Ammon's horn (tissue), 1 donor: Measurements from ENCODE around the gene OR8K3.

Experiments
- DNase-seq: peaks from one replicate; pipeline ENCODE4 v3.0.0-alpha.2; 2016; ENCODE audit warnings: low spot score

Gene OR8K3

DNA sequence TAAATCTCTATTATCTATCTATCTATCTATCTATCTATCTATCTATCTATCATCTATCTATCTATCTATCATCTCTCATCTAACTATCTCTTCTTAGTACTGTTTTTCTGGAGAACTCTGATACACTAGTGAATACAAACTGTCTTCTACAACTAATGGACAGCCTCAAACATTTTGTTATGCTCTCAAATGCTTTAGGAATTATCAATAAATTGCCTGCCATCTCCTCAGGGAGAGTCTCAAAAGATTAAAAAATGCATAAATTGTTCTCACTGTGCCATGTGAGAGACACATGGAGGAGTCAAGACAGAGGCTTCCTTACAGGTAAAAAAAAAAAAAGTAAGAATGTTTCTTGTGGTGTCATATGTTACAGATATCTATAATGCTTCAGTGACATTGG, at the start of gene OR8K3:
TSS of gene OR8K3 (plus strand) at position 301 of the 400 bp plus-strand sequence. CDS start 3,163 bp downstream, outside the sequence.
- no peak for DNase-seq

DNA sequence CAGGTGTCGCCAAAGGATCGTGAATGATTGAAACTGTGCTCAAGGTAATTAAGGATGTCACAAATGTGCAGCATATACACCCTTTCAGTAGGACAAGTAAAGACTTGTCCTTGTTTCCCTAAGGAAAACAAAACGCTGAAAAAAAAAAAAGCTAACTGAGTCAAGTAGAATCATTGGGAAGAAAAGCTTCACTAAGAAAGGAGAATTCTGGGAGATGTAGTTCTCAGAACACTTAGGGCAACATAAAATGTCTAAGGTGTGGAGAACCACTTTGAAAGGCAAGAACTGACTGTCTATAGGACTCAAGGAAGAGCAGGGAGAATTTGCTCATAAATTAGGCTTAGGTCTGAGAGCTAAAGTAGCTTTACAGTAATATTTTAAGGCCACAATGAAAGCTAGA, 43.9 kb upstream of the OR8K3 start:
- no peak for DNase-seq

DNA sequence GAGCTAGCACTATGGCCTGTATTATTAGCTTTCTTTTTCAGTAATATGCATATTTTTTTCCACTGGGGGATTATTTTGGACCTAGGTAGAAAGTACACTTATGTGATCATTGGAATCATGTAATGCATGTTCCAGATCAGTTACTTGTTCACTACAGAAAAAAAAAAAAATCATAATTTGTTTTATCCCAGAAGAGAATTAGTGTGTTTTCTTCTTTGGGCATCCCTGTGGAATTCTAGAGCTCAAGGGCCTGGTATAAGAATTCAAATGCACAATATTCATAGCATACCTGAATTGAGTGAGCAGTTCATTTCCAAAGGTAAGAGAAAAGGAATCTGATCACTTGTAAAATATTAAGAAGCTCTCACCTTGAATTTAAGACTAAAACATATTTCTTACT, 41.1 kb upstream of the OR8K3 start, which contains the start of gene OR5T1:
TSS of gene OR5T1 (plus strand) at position 301 of the 400 bp plus-strand sequence. CDS start 1,485 bp downstream, outside the sequence.
- DNase-seq, result no peak

DNA sequence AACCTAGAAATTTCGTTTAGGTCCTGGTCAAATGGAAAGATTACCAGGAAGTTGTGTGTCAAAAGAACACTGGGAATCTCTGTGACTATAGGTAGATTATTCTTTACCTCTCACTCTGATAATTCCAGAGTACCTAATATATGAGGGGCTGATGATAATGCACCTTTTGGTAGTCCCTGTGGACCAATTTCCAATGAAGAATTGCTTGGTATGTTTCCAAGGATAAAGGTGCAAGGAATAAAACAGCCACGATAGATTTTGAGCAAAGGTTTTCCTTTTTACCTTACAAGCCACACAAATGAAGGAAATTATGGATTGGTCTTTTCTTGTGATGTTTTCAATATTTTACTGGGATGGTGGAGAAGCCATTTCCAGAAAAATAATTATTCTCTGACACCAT, 22.8 kb upstream of the OR8K3 start, which contains the start of gene OR8H1:
TSS of gene OR8H1 (minus strand) at position 101 of the 400 bp plus-strand sequence. CDS start 1,192 bp downstream, outside the sequence.
- DNase-seq, result no peak

DNA sequence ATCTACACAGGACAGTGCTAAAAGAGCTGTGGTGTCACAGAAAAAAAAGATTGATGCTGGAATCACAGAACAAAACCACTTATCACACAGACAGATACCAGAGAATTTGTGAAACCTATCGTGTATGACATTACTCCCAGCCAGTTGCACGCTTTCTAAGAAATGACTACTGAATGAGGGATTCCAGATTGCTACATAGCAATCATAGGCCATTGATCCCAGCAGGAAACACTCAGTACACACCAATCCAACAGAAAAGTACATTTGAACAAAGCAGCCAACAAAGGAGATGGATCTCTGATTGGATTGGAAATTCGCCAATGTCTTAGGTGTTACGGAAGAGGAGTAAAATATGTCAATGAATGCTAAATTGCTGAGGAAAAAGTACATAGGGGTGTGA, 18.0 kb upstream of the OR8K3 start:
- DNase-seq, result no peak

DNA sequence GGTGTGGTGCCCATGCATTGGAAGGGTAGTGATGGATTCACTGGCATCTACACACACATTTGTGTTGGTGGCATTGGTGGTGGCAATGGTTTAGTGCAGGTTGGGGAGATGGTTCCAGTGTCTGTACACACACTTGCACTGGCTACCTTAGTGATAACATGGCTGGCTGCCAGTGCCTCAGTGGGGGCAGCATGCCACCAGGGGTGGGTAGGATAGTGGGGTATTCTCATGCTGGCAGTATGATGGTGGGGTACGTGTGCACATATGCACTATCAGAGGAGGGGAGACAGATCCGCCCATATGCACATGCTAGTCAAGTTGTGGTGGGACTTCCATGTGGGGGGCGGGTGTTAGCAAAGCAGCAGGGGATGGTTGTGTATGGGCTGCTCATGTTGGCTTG, 7.1 kb upstream of the OR8K3 start:
- DNase-seq, result no peak

DNA sequence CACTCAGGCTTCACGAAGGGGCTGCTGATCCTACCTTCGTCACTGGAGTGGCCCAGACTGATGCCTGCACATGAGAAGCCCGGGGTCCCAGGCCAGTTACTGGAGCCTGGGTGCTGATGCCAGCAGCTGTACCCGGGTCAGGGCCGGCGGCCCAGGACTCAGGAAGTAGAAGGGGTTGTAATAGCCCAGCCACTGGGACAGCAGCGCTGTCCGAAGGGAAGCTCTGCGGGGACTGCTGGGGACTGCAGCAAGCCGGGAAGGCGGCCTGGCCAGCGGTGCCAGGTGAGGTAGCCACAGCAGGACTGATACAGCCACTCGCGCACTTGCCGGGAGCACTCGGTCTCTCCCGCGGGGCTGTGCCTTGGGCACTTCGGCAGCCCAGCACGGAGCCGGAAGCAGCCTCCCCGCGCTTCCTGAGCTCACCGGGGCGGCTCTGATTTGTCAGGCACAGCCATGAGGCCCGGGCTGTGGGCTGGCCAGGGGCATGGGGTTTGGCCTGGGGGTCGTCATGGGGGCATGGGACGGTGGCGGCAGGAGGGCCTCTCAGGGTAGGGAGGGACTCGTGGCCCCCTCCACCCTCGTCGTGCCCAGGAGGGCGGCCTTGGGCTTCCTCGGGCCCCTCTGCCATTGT, 17.0 kb downstream of the OR8K3 start:
- DNase-seq, result no peak

DNA sequence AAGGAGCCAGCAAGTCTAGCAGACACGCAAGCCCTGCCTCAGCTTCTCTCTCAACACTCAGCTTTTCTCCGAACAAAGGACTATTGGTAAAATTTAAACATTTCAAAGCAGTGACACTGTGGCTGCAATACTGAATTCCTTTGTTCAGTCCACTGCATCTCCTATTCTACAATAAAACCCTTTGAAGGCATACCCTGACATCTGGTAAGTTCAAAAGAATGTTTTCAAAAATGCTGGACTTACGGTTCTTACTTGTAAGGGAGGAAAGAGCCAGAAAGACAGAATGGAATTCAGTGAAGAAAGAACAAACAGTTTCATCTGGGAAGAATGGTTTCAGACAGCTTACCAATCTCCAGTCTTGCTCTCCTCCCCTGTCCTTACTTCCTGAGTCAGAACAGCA, 18.2 kb downstream of the OR8K3 start:
- DNase-seq, result no peak

DNA sequence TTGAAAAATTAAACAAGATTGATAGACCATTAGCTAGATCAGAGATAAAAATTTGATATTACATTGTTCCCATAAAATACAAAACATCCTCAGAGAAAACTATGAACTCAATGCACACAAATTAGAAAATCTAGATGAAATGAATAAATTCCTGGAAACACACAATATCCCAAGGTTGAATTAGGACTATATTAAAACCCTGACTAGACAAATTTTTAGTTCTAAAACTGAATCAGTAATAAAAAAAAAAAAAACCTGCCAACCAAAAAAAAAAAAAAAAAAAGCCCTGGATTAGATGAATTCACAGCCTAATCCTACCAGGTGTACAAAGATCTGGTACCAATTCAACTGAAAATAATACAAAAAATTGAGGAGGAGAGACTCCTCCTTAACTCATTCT, 25.3 kb downstream of the OR8K3 start:
- no peak for DNase-seq

DNA sequence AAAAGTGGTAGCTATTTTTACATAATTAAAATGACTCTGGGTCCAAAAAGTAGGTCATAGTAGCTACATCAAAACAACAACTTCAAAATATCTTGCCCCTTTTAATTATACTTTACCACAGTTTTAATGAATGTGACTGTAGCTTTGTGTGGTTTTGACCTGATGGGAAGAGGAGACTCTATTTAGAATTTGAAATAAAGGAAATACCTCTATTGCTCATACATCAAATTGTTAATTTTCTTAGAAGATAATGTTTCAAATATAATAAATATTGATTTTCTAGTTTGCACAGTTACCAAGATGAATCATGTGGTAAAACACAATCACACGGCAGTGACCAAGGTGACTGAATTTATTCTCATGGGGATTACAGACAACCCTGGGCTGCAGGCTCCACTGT, 30.8 kb downstream of the OR8K3 start, which contains the start of gene OR8K1:
TSS of gene OR8K1 (plus strand) at position 301 of the 400 bp plus-strand sequence. CDS start at position 301, 0 bp downstream.
- no peak for DNase-seq

DNA sequence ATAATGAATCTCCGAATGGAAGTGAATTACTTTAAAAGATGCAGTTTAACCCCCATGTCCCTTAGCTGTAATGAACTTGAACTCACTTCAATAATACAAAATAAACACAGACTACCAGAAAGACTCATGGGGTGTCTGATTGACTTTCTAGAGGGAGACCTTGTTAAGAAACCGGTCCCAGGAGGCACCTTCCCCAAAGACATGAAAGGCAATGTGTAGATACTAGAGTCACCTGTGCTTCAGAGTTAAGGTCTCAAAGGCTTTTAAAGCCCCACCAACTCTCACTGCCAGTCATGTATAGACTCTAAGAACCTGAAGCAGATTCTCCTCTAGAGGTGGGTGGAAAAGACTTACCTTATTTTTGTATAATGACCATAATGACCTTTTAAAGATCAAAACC, 39.0 kb downstream of the OR8K3 start, which contains the start of gene OR8J1:
TSS of gene OR8J1 (plus strand) at position 301 of the 400 bp plus-strand sequence. CDS start 5,956 bp downstream, outside the sequence.
- DNase-seq, result no peak
